ENCODE measurements around the gene ZNF536.

Gene ZNF536

DNA sequence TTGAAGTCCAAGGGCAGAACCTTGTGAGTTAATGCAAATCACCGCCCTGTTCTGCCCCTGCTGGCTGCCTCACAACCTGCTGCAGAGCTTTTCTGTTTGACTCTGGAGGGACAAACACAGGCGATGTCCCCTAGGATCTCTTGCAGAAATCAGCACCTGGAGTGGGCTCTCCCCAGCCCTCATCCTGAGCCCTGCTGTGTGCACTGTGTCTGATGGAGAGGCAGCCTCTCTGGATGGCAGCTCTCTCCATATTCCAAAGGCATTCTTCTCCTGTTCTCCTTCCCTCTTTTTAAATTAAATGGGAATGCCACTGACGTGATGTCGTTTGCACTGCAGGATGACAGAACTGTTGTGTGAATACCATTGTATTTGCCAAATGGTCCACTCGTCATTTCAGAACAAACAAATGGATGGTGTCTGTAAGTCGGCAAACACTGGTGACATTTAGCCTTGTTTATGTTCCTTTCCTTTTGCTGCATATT is 184.1 kb downstream of the ZNF536 start:
- FAIRE-seq, result no peak

DNA sequence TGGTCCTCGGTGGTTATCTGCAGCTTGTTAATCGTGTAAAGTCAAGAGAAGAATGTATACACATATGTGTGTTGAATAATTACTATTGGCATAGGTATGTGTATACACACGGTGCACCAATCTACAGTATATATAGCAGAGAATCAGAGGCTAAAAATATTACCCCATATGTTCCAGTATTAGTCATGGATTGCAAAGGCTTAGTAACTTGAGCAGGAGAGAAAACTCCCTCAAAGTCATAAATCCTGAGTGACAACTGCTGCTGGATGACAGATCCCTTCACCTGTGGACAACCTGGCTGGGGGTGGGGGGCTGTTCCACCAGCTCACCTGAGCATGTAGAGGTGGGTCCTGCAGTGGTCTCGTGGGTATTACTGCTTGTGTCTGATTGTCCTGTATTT is 185.0 kb downstream of the ZNF536 start:
- DNase-seq (ENCODE audit: low spot score), result no peak

More for the DNA sequence above, 184.1 kb downstream of the ZNF536 start:
- no peak for DNase-seq (ENCODE audit: low spot score)

DNA sequence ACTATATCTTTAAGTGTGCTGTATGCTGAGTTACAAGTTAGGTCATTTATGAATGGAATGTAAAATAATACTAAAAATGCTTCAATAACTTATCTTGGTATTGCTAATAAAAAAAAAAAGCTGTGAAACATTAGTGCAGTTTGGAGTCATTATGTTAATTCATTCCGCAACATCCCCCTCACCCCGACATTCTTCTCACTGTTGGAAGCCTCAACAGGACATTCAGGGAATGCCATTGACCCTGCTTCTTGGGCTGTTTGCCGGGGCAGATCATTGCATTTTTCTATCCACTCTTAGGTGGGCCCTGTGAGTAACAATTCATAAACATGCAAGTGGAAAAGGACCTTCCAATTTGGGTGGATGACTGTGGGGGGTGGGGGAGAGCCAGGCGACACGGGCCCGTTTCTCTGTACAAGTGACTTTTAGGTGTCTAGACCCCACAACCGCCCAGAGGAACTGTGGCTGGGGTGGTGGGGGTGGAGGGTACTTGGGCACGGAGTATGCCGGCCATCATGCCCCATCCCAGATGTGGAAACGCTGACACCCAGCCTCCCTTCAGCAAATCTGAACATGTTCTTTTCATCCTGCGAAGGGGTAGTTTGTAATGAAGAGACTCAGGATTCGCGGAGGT is 185.9 kb downstream of the ZNF536 start:
- FAIRE-seq (no peak), DNase-seq (ENCODE audit: low spot score) (no peak)

More for the DNA sequence above, 185.0 kb downstream of the ZNF536 start:
- no peak for FAIRE-seq

DNA sequence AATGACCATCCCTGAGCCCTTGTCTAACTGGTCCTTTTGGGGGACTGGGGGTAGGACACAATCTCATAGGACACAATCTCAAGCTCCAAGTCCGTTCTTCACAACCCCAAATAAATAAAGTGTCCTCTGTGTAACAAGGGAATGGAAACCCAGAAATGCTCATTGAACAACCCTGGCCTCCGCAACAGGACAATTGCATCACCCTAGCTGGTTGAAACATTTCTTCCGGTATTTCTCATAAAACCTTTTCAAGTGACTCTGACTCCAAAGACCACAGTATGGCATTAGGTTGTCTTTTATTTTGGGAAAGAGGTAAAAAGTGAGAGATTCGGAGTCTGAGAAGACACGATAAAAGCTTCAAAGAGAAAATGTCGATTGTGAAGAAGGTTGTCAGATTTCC is 186.6 kb downstream of the ZNF536 start:
- DNase-seq (ENCODE audit: low spot score) (no peak), FAIRE-seq (no peak)

DNA sequence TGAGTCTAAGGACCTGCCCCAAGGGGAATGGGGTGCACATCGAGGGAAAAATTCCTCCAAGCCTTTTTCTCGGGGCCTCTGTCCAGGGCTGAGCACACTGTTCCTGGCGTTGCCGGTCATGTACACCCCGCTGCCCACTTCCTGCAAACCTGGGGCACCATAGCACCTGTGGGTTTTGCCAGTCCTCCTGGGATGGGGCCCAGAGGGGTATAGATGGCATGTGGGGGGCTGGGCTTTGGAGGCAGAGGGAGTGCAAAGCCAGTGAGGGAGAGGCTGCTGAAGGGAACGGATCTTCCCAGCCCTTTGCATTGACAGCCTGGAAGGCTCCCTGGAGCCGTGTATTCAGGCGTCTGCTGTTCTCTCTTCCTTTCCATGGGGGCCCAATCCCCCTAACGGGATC is 187.3 kb downstream of the ZNF536 start:
- FAIRE-seq, result no peak
- no peak for DNase-seq (ENCODE audit: low spot score)

DNA sequence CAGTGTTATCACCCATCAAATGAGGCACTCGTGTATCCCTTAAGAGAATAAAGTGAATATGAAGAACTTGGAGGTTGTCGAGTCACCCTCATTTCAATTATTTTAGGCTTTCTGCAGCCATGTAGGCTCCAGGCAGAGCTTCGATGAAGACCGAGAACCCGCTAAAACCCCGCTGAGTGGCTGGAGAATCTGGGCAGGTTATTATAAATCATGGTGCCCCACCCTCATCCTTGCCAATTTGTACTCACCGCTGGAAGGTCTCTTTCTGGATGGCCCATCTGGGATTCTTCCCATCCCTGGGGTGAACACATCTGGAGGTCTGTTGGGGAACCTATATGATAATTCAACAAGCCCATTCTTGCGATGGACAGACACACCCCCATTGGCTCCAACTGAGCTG is 190.8 kb downstream of the ZNF536 start:
- FAIRE-seq, result no peak
- no peak for DNase-seq (ENCODE audit: low spot score)

DNA sequence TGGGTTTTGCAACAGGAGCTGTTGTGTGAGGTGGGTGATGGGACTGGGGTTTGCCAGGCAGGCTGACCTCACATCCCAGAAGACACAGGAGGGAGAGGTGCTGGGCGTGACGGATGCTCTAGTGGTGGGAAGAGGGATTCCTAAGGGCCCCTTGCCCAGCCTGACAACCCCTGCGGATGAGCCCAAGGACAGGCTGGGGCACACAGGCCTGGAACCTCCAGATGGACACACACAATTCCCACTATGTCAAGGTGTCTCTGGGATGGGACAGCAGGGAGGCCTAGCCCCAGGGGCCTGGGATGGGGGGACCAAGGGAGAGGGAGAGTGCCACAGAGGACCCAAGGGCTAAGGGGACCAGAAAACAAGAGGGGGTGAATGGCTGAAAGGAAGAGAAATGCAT is 191.5 kb downstream of the ZNF536 start:
- no peak for FAIRE-seq

DNA sequence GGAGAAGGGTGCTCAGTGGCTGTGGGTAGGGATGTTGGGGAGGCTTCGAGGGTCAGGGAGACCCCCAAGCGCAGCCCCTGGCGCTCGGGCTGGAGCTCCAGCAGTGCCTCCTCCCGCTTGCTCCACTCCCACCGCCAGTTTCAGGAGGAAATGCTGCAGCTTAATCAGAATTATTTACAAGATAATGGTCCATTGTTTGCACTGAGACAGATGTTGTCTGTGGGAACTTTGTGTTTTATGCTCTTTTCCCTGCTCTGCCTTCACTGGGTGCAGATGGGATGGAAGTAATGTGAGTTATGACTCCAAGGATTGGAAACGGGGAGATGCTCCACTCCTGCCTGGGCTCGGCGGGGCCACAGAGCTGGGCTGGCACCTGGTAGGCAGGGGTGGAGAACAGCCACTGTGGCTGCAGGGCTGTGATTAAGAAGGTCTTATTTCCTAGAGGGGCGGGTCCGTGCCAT is 192.4 kb downstream of the ZNF536 start:
- no peak for DNase-seq (ENCODE audit: low spot score)
- FAIRE-seq, result no peak

More for the DNA sequence above, 191.5 kb downstream of the ZNF536 start:
- no peak for DNase-seq (ENCODE audit: low spot score)

DNA sequence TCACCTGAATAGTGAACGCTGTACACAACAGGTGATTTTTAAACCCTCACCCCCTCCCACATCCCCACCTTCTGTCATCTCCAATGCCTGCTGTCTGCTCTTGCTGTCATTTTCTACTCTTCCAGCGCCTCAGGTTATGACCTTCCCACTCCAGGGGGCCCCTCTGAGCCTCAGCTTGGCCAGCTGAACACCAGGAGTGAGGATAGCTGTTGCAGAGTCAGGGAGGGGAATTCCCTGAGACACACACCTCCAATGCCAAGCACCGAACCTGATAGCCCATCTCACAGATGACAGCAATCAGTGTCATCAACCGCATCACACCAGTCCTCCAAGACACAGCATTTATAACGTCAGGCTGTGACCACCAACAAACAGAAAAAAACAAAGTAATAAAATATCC is 193.5 kb downstream of the ZNF536 start:
- DNase-seq (ENCODE audit: low spot score) (peak; percentile 9), FAIRE-seq (no peak)

DNA sequence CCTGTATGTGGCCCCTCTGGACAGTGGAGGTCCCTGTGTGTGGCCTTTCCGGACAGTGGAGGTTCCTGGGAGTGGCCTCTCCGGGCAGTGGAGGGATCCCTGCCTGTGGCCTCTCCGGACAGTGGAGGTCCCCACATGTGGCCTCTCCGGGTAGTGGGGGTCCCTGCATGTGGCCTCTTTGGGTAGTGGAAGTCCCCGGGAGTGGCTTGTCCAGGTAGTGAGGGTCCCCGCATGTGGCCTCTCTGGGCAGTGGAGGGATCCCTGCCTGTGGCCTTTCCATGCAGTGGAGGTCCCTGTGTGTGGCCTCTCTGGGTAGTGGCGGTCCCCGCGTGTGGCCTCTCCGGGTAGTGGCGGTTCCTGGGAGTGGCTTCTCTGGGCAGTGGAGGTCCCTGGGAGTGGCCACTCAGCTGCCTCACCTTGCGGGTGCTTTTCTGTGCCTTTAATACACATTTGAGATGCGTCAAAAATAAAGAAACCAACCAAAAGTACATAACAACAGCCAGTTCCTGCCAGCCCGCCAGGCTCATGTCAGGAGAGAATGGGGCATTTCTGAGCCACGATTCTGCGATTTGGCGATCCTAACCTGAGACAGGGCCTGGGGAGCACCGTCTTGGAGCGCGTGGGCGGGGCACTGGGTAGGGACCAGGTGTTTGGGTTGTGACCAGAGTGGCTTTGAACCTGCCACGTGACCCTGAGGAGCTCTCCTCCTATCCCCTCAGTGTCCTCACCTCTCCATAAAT is 194.7 kb downstream of the ZNF536 start:
- FAIRE-seq, result no peak
- DNase-seq (ENCODE audit: low spot score), result no peak

DNA sequence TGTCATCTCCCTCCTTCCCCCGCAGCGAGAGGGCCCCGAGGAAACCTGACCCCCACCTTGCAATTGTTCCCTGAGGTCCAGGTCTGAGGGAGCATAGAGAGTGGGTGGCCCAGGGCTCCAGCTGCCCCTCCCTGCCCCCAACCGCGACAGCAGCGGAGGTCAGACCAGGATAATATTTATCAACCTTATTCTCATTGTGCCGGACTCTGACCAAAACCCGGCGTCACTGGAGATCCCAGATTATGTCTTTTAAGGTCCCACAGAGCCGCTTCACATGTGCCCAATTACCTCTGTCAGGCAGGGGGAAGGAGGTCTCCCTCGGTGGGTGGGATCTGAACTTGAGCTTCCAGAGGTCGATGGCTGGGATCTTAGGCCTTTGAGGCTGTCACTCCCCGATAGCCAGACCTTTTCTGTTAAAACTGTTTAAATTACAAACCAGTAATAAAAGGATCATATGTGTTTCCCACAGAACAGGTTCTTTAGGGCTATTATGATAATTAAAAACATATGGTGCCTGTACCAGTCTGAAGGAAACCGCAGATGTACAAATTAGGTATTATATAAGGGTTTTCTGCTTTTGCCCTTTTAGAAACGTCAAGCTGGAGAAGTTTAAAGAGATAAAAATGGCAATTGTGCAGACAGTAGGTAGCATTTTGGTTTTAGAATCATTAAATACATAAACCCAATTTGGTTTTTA is 195.5 kb downstream of the ZNF536 start:
- FAIRE-seq, result no peak

DNA sequence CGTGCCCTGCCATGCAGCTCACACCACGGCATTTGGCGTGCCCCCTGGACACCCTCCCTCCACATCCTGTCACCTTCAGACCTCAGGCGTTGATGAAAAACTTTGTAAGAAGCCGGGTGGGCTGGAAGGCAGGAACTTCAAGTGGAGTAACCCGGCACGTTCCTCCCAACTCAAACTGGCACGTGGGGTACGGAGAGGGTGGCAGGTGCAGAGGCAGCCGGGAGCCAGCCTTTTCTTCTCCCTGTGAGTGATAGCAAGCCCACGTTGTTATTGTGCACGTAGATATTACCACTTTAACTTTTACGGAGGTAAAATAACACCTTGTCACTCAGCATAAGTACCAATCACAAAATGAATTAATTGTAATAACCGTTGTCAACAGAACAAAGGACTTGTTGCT is 198.0 kb downstream of the ZNF536 start:
- DNase-seq (ENCODE audit: low spot score) (no peak), FAIRE-seq (no peak)

More for the DNA sequence above, 195.5 kb downstream of the ZNF536 start:
- DNase-seq (ENCODE audit: low spot score), result no peak

DNA sequence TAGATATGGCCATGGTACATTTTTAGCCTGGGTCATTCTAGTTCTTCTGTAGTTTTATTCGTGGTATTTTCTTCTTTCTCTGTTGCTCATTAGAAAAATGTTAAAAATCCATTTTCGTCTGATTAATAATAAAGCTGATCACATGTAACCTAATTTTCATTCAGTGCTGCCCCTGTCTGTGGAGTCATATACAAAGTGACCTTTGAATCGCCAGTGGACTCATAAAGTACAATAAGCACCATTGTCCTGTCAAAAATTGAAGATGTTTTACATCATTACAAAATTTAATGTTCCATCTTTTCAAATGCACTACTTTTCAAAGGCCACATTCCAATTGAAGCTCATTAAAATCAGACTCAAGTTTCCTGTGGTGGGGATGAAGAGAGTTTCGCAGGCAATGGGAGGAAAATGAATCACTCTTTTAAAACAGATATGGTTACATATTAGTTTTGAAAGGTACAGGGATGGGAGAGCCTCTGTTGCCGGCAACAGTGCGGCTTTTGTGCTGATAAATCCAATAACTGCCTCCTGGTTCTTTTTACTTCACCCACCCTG is 205.4 kb downstream of the ZNF536 start:
- DNase-seq (ENCODE audit: low spot score) (no peak), FAIRE-seq (no peak)

DNA sequence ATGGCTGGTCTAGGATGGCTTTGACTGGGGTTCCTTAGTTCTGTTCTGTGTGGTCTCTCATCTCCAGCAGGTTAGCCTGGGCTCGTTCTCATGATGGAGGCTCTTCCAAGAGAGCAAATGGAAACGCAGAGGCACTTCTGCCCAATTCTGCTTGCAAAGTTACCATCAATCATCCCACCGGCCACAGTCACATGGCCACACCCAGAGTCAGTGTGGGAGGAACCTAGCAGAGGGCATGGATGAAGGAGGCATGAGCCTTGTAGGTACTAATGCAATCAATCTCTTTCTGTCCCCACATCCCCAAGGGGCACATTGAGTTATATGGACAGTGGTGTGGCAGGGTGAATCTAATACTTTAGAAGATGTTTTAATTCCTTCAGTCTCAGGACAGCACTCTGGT is 207.2 kb downstream of the ZNF536 start:
- FAIRE-seq, result no peak
- DNase-seq (ENCODE audit: low spot score), result no peak

DNA sequence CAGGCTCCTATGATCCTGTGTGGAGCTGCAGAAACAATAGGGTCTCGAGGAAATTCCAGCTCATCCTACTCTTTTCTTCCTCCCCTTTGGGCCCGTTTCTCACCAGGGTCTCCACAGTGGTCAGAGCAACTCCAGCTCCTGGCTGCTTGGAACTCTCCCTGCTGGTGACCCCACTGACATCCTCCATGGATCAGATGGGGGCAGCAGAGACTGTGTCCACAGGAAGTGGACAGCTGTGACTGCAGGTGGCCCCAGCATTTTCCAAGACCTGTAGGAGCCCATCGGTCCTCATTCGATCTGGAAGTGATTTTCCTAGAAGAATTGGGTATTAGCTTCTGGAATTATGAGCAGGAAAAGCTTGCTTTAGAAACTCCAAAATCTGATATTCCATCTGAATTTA is 208.5 kb downstream of the ZNF536 start:
- no peak for DNase-seq (ENCODE audit: low spot score)
- FAIRE-seq, result no peak

DNA sequence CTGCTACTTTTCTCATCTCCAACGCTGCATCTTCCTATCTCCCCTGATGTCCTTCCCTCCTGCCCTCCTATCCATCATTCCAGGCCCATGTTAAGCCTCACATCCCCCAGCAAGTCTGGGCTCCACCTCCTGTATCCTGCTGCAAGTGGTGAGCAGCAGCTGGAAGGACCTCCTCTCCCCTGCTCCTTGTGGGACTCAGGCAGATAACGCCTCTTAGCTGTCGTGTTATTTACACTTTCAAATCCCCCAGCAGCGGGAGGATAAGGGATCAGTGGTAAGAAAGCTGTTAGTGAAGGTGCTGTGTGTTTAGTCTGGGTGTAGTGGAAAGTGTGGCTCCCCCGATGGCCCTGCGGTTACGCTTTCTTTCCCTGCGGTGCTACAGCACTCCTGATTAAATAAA is 211.9 kb downstream of the ZNF536 start:
- FAIRE-seq (no peak), DNase-seq (ENCODE audit: low spot score) (no peak)

DNA sequence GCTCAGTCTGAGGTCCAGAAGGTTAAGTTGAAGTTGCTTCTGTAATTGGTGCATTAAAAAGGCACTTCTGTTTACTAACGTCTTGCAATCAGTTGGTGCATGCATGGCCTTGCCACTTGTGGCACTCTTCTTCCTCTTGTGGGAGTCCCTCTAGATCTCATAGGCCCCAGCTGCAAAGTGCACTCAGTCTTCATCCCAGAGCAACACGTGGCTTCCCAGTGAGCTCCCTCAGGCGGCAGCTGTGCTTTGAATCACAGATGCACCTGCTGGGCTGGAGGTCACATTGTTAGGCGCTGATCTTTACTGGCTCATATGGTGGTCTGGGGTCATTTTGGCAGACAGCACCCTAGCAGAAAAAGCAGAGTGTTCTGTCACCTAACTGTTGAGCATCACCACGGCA is 215.7 kb downstream of the ZNF536 start:
- no peak for DNase-seq (ENCODE audit: low spot score)

DNA sequence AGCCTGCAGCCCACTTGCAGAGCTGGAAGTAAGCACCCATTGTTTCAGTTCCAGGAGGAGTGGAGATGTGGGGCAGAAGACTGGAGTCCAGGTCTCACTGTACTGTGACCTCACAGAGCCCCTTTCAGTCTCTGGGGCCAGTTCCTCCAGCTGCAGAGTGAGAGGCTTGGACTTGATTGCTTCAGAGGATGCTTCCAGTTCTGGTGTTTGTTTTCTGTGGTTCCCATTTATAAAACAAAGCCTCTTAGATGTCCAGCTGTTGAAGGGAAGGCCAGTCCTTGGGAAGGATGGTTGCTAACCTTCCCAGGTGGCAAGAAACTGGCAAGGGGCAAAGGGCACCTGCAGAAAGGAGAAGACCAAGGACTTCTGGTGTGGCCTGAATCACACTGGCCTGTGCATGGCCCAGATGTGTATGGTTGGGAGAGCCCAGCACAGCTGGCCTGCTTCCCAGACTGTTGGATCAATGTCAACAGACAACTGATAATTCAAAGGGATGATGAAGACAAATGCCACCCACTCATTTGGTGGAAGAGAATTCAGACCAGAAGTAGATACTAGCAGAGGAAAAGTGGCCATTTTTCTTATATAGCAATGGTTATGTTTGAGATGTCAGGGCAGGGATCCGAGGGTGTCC is 218.5 kb downstream of the ZNF536 start:
- FAIRE-seq, result no peak
- DNase-seq (ENCODE audit: low spot score), result no peak

More for the DNA sequence above, 215.7 kb downstream of the ZNF536 start:
- no peak for FAIRE-seq

DNA sequence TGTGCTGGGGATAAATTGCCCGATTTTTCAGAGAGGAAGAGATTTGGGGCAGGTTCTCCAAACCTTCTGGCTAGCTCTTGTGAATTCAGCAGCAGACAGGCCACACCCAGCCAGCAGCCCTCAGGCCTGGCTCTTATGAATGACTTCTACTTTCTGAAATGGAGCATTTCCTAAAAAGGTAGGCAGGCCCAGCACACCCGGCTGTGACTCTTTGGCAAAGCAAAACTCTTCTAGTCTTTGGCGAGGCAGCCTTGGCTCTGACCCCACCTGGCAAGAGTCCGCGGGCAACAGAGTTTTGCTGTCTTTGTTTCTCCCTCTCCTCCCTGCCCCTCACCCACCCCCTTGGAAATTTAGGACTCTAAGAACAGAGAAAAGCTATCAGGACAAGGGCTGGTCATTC is 221.2 kb downstream of the ZNF536 start:
- FAIRE-seq, result no peak

DNA sequence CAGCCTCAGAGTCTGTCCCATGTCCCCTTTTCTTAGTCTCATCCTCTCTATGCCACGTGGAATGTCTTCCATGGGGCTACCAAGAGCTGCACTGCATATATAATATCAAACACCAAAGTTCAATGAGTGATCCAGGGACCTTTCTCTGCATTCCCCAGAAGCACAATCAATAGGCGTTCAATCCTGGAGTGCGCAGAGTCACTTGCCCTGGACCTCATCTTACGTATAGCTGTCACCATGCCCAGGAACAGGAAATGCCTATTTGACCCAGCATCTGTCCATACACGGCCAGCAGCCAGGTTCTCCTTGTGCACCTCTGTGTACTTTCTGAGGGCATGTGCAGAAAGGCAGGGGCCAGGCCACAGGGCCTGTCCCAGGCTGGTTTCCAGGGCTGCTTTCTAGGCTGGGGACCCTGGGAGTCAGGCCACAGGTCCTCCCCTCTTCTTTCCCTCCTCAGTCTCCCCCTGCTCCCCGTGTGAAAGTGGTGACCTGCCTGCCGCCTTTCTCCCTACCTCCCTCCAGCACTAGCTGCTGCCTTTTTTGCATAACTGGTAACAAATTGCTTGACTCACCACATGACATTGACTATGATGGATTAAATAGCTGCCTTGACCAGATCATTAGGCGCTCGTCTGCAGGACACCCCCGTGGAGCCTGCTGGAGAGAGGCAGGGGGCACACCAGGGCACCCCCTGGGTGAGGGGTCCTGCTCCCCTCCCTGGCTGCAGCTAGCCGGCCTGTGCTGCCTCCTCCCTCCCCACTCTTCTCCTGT is 222.0 kb downstream of the ZNF536 start:
- DNase-seq (ENCODE audit: low spot score) (no peak), FAIRE-seq (no peak)

More for the DNA sequence above, 221.2 kb downstream of the ZNF536 start:
- no peak for DNase-seq (ENCODE audit: low spot score)

DNA sequence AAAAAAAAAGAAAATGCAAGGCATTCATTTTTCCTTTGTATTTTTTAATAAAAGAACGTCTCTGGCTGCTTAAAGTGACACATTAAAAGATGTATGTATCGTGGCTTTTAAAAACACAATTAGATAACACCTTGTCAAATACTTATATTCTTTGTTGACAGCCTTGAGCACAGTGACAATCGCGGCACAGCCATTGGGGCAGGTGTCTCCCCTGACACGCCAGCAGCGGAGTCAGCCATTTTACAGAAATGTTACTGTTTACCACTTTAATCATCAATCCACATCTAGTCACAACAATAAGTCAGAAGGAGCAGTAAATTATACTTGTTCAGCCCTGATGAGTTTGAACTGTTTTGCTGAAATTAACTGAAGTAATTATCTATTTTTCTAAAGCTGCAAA is 224.1 kb downstream of the ZNF536 start:
- no peak for DNase-seq (ENCODE audit: low spot score)
- no peak for FAIRE-seq

Measured in RCC 7860 (cell line).